GM12891 (cell line): Measurements from ENCODE around the gene DRD4.

Source experiments
- DNase-seq: peaks from one replicate; pipeline ENCODE4 v3.0.0; 2011; ENCODE audit warnings: low spot score; ENCODE audit not compliant: insufficient read length
- FAIRE-seq: peaks from 2 replicates; lab custom pipeline; 2011; peaks lifted over from hg19 to GRCh38; lab: Jason Lieb, UNC
- PAX5 ChIP-seq: IDR thresholded peaks from 2 replicates; pipeline ENCODE4 v1.6.1; 2011; ENCODE audit warnings: low read length, moderate library complexity, mild to moderate bottlenecking; ENCODE audit not compliant: insufficient read depth, severe bottlenecking
- POLR2A ChIP-seq: IDR thresholded peaks from 2 replicates; pipeline ENCODE4 v1.6.1; 2011; ENCODE audit warnings: low read depth, low read length, control low read depth
- POLR2AphosphoS5 ChIP-seq: IDR thresholded peaks from 2 replicates; pipeline ENCODE4 v1.6.1; 2011; ENCODE audit warnings: low read depth, low read length, control low read depth
- POU2F2 ChIP-seq: IDR thresholded peaks from 2 replicates; pipeline ENCODE4 v1.6.1; 2011; ENCODE audit warnings: low read depth, mild to moderate bottlenecking, control low read depth, low read length, moderate library complexity
- SPI1 ChIP-seq: IDR thresholded peaks from 2 replicates; pipeline ENCODE4 v1.6.1; 2011; ENCODE audit warnings: low read depth, low read length, control low read depth
- TAF1 ChIP-seq: IDR thresholded peaks from 2 replicates; pipeline ENCODE4 v1.6.1; 2011; ENCODE audit warnings: low read depth, low read length, control low read depth

DRD4 gene

DNA sequence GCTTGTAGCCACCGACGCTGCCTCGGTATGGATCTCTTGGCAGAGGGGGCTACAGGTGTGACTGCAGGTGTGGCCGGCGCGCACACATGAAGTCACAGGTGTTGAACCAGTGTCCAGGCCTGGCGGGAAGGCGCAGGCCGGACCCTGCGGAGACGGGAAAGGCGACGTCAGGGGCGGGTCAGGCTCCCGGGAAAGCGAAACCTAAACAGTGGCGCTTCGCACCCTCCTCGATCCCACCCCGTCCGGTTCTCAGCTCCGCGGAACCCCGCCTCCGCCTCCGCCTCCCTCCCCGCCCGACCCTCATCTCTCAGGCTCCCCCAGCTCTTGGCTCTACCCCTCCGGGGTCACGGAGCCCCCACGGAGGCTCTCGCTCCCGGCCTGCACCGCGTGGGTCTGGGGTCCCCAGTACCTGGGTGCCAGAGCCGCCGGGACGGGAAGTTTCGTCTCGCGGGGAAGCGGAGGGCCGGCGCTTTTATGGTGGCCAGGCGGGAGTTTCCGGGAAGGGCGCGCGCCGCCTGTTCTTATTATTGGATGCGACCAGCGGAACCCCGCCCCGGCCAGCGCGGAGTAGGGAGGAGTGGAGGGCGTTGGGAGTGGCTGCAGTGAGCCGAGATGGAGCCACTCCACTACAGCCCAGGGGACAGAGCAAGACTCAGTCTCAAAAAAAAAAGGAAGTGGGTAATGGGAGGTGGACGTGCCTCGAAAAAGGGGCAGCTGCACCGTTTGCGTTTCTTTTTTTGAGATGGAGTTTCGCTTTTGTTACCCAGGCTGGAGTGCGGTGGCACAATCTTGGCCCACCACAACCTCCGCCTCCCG lies 21.4 kb upstream of the DRD4 start, which contains the start of gene IRF7:
TSS of gene IRF7 (minus strand) at position 447 of the 816 bp plus-strand sequence. CDS start 586 bp downstream, outside the sequence.
- TF ChIP-seq TAF1 (peak; percentile 58), PAX5 (no peak), SPI1 (peak; percentile 98), POU2F2 (peak; percentile 5; the same call in 1 of the 2 replicates), POLR2A (peak; percentile 85), POLR2AphosphoS5 (peak; percentile 90)
- peak; percentile 97 for FAIRE-seq
- DNase-seq, result peak; percentile 96

DNA sequence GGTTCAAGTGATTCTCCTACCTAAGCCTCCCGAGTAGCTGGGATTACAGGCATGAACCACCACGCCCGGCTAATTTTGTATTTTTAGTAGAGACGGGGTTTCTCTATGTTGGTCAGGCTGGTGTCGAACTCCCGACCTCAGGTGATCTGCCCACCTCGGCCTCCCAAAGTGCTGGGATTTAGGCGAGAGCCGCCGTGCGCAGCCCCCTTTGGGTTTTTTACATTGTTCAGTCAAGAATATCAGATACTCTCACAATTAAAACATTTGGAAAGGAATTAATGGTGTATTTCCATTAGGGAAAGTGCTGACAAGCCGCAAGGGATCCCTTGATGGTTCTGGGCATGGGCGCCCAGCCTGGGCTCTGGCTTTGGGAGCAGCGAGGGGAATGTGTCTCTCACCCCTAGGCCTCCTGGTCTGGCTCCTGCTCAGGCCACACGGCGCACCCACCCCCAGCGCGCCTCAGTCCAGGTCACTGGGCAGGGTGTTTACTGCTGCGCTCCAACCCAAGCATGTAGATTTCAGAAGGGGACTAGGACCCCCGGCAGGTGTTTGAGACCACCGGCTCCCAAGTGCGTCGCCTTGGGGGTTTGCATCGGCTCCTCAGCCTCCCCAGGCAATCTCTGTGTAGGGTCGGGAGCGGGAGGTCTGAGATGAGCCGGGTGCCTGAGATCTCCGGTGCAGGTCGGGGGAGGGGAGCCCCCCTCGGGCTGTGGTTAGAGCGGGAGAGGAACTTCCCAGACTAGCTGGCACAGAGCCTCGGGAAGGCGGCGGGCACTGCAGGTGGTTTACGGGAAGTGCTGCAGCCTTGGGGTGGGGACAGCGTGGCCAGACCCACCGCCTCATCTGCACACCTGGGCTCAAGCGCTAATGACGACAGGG lies 20.5 kb upstream of the DRD4 start:
- TF ChIP-seq POU2F2 (no peak), TAF1 (no peak), PAX5 (no peak), POLR2A (no peak), POLR2AphosphoS5 (no peak), SPI1 (no peak)
- DNase-seq (no peak), FAIRE-seq (no peak)

DNA sequence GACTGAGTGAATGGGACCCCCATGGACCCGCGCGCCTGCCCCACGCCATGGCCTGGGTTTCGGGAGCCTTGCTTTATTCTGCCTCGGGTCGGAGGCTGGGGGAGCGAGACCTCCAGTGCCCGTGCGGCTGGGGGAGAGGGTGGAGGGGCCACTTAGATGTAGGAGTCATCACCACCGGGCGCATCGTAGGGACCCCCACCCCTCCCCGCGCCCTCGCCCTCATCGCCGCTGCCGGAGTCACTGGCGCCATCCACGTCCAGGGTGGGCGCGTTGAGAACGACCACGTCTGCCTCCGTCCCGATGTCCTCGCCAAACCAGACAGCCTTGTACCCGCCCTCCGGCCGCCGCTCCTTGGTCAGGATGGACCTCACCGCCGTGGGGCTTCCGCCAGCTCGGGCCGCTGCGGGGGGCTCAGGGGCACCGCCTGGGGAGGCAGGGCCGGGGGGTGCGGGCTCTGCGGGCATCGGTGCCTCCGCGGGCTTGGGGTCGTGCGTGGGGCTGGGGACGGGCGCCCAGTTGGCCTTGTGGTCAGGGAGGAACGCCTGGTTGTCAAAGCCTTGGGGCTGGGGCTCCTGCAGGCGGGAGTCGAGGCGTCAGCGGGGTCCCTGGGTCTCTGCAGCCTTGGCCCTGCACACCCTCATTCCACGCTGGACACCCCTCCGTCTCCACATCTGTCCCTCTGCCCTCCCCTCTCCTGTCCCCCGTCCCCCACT lies 19.7 kb upstream of the DRD4 start:
- no peak for DNase-seq
- TF ChIP-seq SPI1, result no peak
- TF ChIP-seq POLR2AphosphoS5, result no peak
- TF ChIP-seq POLR2A, result no peak
- no peak for TF ChIP-seq POU2F2
- TF ChIP-seq PAX5, result no peak
- FAIRE-seq, result no peak

DNA sequence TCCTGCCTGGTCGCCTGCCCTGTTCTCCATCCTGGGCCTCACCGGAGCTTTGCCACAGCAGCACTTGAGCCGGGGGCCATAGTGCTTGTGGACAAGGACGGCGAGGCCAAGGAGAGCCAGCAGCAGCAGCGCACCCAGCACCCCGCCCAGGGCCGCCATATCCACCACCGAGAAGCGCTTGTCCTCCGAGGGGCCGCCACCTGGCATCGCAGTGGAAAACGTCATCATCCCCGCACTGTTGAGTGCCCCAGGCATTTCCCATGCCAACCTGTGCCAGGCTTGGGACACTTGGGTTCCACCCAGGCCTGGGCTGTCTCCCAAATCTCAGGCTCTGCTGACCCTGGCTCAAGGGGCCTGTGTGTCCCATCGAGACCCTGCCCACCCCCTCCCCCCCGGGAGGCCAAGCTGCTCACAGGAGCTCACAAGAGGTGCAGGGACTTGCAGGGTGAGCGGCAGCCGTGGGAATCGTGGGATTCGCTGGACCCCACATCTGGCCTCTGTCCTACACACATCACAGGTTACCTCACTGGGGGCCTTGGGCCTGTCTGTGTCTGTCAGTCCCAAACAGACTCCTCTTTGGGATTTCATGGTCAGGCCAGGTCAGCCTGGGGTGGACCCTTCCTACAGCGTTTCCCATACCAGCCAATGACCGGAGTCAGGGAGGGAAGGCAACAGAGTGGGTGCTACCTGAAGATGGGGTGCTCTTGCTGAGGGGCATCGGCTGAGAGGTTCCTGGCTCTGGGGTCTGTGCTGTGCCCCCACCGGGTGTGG lies 19.0 kb upstream of the DRD4 start:
- no peak for DNase-seq
- FAIRE-seq, result no peak
- TF ChIP-seq POU2F2 (no peak), POLR2A (no peak), SPI1 (no peak), TAF1 (no peak), POLR2AphosphoS5 (no peak), PAX5 (no peak)

DNA sequence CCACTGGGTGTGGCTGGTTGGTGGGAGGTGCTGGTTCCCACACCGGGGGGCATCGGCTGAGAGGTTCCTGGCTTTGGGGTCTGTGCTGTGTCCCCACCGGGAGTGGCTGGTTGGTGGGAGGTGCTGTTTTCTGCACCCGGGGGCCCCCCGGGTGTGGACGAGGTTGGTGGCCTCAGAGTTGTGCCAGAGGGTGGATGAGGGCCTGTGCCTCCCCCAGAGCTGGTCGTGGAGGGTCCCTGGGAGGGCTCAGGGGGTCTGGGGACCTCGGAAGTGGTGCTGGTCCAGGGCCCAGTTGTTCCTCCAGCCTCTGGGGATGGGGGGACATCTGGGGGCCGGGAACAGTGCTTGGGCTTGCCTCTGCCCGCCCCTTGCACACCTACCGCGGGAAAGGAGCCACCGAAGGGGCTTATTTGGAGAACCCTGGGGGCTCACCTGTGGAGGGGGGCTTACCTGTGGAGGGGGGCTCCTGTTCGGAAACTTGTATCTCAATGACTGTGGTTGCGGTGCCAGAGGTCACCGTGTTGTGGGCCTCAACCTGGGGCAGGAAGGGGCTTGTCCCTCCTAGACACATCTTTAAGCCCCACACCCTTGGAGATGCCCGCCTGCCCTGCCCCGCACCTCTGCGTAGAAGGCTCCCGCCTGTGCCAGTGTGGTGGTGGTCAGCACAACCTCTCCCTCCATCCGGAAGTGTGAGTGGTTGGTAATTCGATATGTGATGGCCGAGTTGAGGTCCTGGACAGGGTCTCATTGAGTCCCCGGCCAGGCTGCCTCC lies 18.0 kb upstream of the DRD4 start:
- TF ChIP-seq POLR2A, result no peak
- TF ChIP-seq PAX5, result no peak
- no peak for TF ChIP-seq POLR2AphosphoS5
- no peak for TF ChIP-seq TAF1
- no peak for TF ChIP-seq SPI1
- no peak for TF ChIP-seq POU2F2
- FAIRE-seq (no peak), DNase-seq (no peak)

DNA sequence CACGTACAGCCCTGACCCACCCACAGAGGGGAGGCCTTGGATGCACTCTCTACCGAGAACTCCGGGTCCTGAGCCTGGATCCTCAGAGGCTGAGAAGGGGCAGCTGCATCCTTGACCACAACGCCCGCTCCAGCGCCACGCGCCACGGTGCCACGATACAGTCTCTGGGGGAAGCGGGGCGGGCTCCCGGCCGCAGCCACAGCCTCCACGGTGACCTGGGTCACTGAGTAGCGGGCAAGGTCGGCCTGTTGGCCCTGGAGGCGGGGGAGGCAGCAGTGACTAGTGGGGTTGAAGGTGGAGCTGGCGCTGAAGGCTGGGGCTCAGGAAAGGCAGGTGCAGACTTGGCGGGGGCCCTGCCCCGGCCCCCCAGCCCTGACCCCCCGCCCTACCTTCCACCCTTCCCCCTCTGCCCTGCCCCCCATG lies 17.4 kb upstream of the DRD4 start:
- FAIRE-seq (no peak), DNase-seq (no peak)
- TF ChIP-seq PAX5 (no peak), POU2F2 (no peak), POLR2A (no peak), SPI1 (no peak), POLR2AphosphoS5 (no peak), TAF1 (no peak)

DNA sequence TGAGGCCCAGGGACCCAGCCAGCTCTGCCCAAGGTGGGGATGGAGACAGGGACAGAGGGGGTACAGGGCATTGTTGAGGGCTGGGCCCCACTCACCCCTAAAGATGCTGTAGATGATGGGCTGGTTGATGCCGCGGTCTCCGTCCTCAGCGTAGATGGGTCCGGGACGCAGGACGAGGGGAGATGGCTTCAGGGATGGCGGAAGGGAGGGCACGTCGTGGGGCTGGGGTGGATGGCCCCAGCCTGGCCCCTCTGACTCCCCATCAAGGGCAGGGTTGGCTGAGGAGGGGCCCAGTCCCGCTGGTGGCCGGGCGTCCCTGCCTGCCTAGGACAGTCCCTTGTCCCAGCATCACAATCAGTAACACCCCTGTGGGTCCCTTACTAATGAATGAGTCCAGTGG lies 16.9 kb upstream of the DRD4 start:
- DNase-seq, result no peak
- no peak for FAIRE-seq
- TF ChIP-seq POU2F2 (no peak), PAX5 (no peak), POLR2A (no peak), TAF1 (no peak), POLR2AphosphoS5 (0 out of 2 replicates have a peak, but pooled peaks have one; percentile 31)
